Glutamatergic neuron (in vitro differentiated cells): Measurements from ENCODE around the gene TLE7. TPM values are rescaled to one million over a fixed set of nuclear protein-coding genes. Genes with fewer than 3 reads are reported as not detected.

Source experiments
- DNase-seq: peaks from one replicate; pipeline ENCODE4 v3.0.0; 2022
- H3K27ac Mint-ChIP-seq: one replicate; pipeline ENCODE4 v1.8.0; 2020; ENCODE audit warnings: mild to moderate bottlenecking, mixed read lengths, inconsistent platforms; ENCODE audit not compliant: unreplicated experiment
- H3K27me3 Mint-ChIP-seq: one replicate; pipeline ENCODE4 v1.8.0; 2020; ENCODE audit warnings: mild to moderate bottlenecking, moderate library complexity, mixed read lengths, inconsistent platforms; ENCODE audit not compliant: unreplicated experiment
- H3K36me3 Mint-ChIP-seq: one replicate; pipeline ENCODE4 v1.8.0; 2020; ENCODE audit warnings: mild to moderate bottlenecking, mixed read lengths, inconsistent platforms; ENCODE audit not compliant: unreplicated experiment
- H3K4me1 Mint-ChIP-seq: one replicate; pipeline ENCODE4 v1.8.0; 2020; ENCODE audit warnings: mild to moderate bottlenecking, low read depth, mixed read lengths, inconsistent platforms; ENCODE audit not compliant: unreplicated experiment
- H3K4me3 Mint-ChIP-seq: one replicate; pipeline ENCODE4 v1.8.0; 2020; ENCODE audit warnings: mild to moderate bottlenecking, mixed read lengths, inconsistent platforms; ENCODE audit not compliant: unreplicated experiment
- H3K9me3 Mint-ChIP-seq: one replicate; pipeline ENCODE4 v1.8.0; 2020; ENCODE audit warnings: mild to moderate bottlenecking, moderate library complexity, mixed read lengths, inconsistent platforms; ENCODE audit not compliant: unreplicated experiment
- total RNA-seq: library from RNA; stranded (reverse); fragmentation: NEBNext Ultra II Directional; extraction: Animal tissue kit (Norgen Biotek cat#: 25700); gene quantifications from one replicate; pipeline ENCODE4 v1.2.1, GENCODE V29; 2021; ENCODE audit not compliant: unreplicated experiment
- TF ChIP-seq, protein P1 (sequence below): fragments of 200-600 bp; sonication (generic); IDR thresholded peaks from one replicate; pipeline ENCODE4 v1.5.0; 2021; ENCODE audit not compliant: partially characterized antibody, unreplicated experiment

TLE7 gene
- total RNA-seq, 1 donor from 2014 or later, result not detected

DNA sequence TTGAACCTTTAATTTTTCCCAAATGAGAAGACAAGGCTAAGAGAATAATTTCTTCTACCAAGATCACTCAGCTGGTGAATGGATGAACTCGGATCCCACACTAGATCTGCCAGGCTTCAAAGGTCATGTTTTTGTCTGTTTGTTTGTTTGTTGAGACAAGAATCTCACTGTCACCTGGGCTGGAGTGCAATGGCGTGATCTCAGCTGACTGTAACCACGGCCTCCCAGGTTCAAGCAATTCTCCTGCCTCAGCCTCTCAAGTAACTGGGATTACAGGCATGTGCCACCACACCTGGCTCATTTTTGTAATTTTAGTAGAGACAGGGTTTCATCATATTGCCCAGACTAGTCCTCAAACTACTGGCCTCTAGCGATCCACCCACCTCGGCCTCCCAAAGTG is 40.7 kb upstream of the TLE7 start:
- H3K36me3 Mint-ChIP-seq, result no peaks in the 10 kb centered on the region
- peaks cover 4% of the 10 kb centered on the region for H3K9me3 Mint-ChIP-seq
- TF ChIP-seq, protein P1, sequence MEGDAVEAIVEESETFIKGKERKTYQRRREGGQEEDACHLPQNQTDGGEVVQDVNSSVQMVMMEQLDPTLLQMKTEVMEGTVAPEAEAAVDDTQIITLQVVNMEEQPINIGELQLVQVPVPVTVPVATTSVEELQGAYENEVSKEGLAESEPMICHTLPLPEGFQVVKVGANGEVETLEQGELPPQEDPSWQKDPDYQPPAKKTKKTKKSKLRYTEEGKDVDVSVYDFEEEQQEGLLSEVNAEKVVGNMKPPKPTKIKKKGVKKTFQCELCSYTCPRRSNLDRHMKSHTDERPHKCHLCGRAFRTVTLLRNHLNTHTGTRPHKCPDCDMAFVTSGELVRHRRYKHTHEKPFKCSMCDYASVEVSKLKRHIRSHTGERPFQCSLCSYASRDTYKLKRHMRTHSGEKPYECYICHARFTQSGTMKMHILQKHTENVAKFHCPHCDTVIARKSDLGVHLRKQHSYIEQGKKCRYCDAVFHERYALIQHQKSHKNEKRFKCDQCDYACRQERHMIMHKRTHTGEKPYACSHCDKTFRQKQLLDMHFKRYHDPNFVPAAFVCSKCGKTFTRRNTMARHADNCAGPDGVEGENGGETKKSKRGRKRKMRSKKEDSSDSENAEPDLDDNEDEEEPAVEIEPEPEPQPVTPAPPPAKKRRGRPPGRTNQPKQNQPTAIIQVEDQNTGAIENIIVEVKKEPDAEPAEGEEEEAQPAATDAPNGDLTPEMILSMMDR, result no peak
- DNase-seq, result no peak
- peaks cover 4% of the 10 kb centered on the region for H3K4me1 Mint-ChIP-seq
- H3K4me3 Mint-ChIP-seq, result no peak overlapping the region
- H3K27me3 Mint-ChIP-seq, result peaks cover 3% of the 10 kb centered on the region
- no peak overlapping the region for H3K27ac Mint-ChIP-seq

DNA sequence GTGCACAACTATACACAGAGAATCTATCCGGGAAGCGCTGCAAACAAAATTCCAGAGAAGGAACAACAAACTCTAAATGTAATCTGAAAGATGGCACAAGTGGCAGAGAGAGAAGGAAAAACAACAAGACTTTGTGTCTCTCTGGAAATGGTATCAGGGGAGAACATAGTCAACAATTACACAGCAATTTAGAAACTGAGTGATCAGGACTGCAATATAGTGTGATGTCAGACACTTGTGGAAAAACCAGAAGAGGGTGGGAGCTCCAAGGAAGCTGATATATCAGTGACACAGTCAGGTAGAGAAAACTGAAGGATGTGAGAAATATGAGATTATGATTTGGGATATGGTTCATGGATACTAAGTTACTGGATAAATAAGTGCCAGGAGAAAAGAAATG is 39.1 kb upstream of the TLE7 start:
- H3K36me3 Mint-ChIP-seq, result peaks cover 8% of the 10 kb centered on the region
- H3K4me1 Mint-ChIP-seq, result peaks cover 4% of the 10 kb centered on the region
- no peak overlapping the region for H3K27ac Mint-ChIP-seq
- no peak overlapping the region for H3K4me3 Mint-ChIP-seq
- H3K9me3 Mint-ChIP-seq, result peaks cover 2% of the 10 kb centered on the region
- peaks cover 1% of the 10 kb centered on the region for H3K27me3 Mint-ChIP-seq
- TF ChIP-seq, protein P1, result no peak
- DNase-seq, result no peak

DNA sequence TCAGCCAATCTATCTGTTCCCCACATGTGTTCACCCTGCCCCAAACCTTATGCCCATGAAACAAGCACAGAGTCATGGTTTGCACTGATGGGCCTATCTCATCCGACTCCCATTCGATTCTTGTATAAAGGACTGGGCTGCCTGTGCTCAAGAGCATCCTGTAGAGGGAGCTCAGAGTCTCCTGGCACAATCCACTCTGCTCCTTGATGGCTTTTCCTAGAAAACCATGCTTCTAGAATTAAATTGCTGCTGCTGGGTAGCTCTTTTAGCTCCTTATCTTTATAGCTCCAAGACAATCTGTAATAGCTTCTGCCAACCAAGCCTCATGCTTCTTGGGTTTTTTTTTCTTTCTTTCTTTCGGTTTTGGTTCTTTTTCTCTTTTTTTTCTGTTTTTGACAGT is 37.6 kb upstream of the TLE7 start:
- peaks cover 4% of the 10 kb centered on the region for H3K4me1 Mint-ChIP-seq
- peaks cover 8% of the 10 kb centered on the region for H3K36me3 Mint-ChIP-seq
- TF ChIP-seq, protein P1, result peak; percentile 41
- peaks cover 1% of the 10 kb centered on the region for H3K27me3 Mint-ChIP-seq
- H3K4me3 Mint-ChIP-seq, result no peak overlapping the region
- H3K9me3 Mint-ChIP-seq, result peaks cover 2% of the 10 kb centered on the region
- H3K27ac Mint-ChIP-seq, result no peak overlapping the region
- no peak for DNase-seq

DNA sequence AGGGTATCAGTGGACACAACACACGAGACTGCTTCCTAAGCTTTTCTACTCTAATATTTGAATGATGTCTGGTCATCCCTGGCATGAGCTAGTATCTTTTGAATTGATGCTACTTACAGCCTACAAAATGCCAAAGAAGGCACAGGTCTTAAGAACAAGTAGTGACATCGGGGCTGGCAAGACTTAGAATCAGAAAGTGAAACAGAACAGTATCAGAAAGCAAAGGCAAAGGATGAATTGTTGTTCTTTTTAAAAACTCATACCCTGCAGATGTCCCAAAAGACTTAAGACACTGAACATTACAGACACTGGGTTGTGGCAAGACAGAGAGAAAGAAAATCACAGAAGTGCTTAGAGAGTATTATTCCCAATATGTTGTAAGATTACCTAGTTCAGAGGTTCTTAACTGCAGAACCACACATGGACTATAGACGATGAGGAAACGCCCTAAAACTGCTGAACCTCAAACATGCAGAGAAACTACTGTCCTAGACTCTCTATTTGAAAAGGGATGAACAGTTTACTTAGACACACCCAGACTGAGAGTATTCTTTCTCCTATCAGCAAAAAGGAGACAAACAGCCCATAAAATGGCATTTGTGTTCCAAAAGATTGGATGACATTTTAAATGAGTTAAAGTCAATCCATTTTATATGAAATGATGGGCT is 34.7 kb upstream of the TLE7 start:
- H3K27ac Mint-ChIP-seq, result no peak overlapping the region
- H3K9me3 Mint-ChIP-seq, result no peaks in the 10 kb centered on the region

DNA sequence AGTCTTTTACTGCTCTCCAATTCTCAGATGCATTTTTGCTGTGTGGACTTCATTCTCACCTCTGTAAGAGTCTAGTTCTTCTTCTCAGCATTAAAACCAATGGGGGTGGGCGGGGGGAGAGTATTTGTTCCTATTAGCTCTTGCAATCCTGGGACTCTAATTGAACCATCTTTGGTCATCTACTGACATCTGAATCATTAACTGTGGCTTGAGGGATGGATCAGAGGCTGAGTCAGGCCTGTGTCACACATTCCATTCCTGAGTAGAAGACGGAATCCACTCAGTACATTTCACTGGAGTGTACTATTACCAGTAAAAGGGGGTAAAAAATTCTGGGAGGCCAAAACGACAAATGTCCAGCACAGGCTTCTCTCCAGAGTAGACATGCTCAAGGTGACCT is 33.0 kb upstream of the TLE7 start:
- Mint-ChIP-seq H3K36me3 (peaks cover 8% of the 10 kb centered on the region), H3K27ac (no peak overlapping the region), H3K4me1 (no peaks in the 10 kb centered on the region), H3K4me3 (no peak overlapping the region), H3K27me3 (peaks cover 4% of the 10 kb centered on the region), H3K9me3 (no peaks in the 10 kb centered on the region)
- no peak for DNase-seq
- TF ChIP-seq, protein P1, result no peak

More for the DNA sequence above, 34.7 kb upstream of the TLE7 start:
- DNase-seq, result no peak
- Mint-ChIP-seq H3K36me3 (peaks cover 8% of the 10 kb centered on the region), H3K4me3 (no peak overlapping the region), H3K27me3 (peaks cover 1% of the 10 kb centered on the region), H3K4me1 (no peaks in the 10 kb centered on the region)
- TF ChIP-seq, protein P1, result no peak
